OCI-LY7 (cell line): ENCODE results near the gene PPP2R5C. TPM values are rescaled to one million over a fixed set of nuclear protein-coding genes. Genes with fewer than 3 reads are reported as not detected.

Source experiments
- BruUV-seq: library from RNA; stranded (reverse); fragments of 400-500 nt; replicated peaks from 2 replicates; lab custom pipeline; 2021; lab: Mats Ljungman, UMichigan
- CTCF ChIA-PET: fragments of 300-600 bp; sonication (Branson Sonifier 250); formaldehyde crosslinking; loops from one replicate; lab custom pipeline; 2022; ENCODE audit warnings: antibody characterized with exemption; ENCODE audit not compliant: unreplicated experiment; lab: Charles Lee
- POLR2A ChIA-PET: fragments of 300-600 bp; sonication (Branson Sonifier 250); formaldehyde crosslinking; loops from one replicate; lab custom pipeline; 2022; ENCODE audit warnings: antibody characterized with exemption; lab: Charles Lee
- DNase-seq: peaks from one replicate; pipeline ENCODE4 v3.0.0-alpha.2; 2015; ENCODE audit warnings: low spot score
- H2AFZ ChIP-seq: fragments of 200-600 bp; sonication (generic), shearing (Covaris generic); 2 replicates; pipeline ENCODE4 v1.6.1; 2014; ENCODE audit warnings: mild to moderate bottlenecking, antibody characterized with exemption, low read length, moderate library complexity
- H3K27ac ChIP-seq: fragments of 200-600 bp; sonication (generic); 2 replicates; pipeline ENCODE4 v1.5.1; 2014; ENCODE audit warnings: mixed run types, low read depth, mild to moderate bottlenecking, moderate library complexity, low read length, inconsistent platforms; ENCODE audit not compliant: poor library complexity, severe bottlenecking
- H3K36me3 ChIP-seq: fragments of 200-600 bp; sonication (generic); 2 replicates; pipeline ENCODE4 v1.6.1; 2014; ENCODE audit warnings: mild to moderate bottlenecking, antibody characterized with exemption, low read length, moderate library complexity, mixed read lengths; ENCODE audit not compliant: insufficient read depth
- H3K4me1 ChIP-seq: fragments of 200-600 bp; sonication (generic); 2 replicates; pipeline ENCODE4 v1.5.1; 2014; ENCODE audit warnings: mild to moderate bottlenecking, low read length; ENCODE audit not compliant: insufficient read depth, poor library complexity, severe bottlenecking
- H3K4me2 ChIP-seq: fragments of 200-600 bp; sonication (generic); 2 replicates; pipeline ENCODE4 v1.6.1; 2014; ENCODE audit warnings: mild to moderate bottlenecking, low read length
- H3K4me3 ChIP-seq: fragments of 200-600 bp; sonication (generic); 2 replicates; pipeline ENCODE4 v1.5.1; 2014; ENCODE audit warnings: mild to moderate bottlenecking, low read depth, low read length; ENCODE audit not compliant: poor library complexity, severe bottlenecking
- H3K79me2 ChIP-seq: fragments of 200-600 bp; sonication (generic); 2 replicates; pipeline ENCODE4 v1.6.1; 2016; ENCODE audit warnings: low read depth, mild to moderate bottlenecking, low read length, moderate library complexity, mixed read lengths; ENCODE audit not compliant: insufficient read depth
- H3K9me2 ChIP-seq: fragments of 200-600 bp; sonication (generic); 2 replicates; pipeline ENCODE4 v1.6.1; 2016; ENCODE audit warnings: mild to moderate bottlenecking, low read length, mixed read lengths; ENCODE audit not compliant: insufficient read depth
- H3K9me3 ChIP-seq: fragments of 200-600 bp; sonication (generic); 2 replicates; pipeline ENCODE4 v1.6.1; 2014; ENCODE audit warnings: mild to moderate bottlenecking, mixed run types, low read length, mixed read lengths
- H4K20me1 ChIP-seq: fragments of 200-600 bp; sonication (generic); 2 replicates; pipeline ENCODE4 v1.6.1; 2014; ENCODE audit warnings: mild to moderate bottlenecking, antibody characterized with exemption, low read length, moderate library complexity, mixed read lengths; ENCODE audit not compliant: insufficient read depth
- EZH2phosphoT487 ChIP-seq: fragments of 200-600 bp; sonication (generic); IDR thresholded peaks from 2 replicates; pipeline ENCODE4 v1.6.1; 2018; ENCODE audit warnings: low read depth, borderline replicate concordance, mild to moderate bottlenecking, mixed run types, antibody characterized with exemption, low read length, moderate library complexity, mixed read lengths
- intact Hi-C: fragments of 100-400 bp; cut with micrococcal nuclease; formaldehyde crosslinking; loops from one replicate; pipeline ENCODE4 v1.10.0; 2022; ENCODE audit not compliant: unreplicated experiment
- total RNA-seq, 2 experiments: library from RNA; depleted of rRNA in 1 of 2; stranded (reverse); fragments of >200 nt in 1 of 2; shearing (Covaris generic) in 1 of 2; gene quantifications; 2 replicates each; pipeline ENCODE4 v1.2.3, GENCODE V29; 2014 to 2022
- TF ChIP-seq, protein P1 (sequence below): fragments of 200-600 bp; sonication (generic); conservative IDR thresholded peaks from 2 replicates; pipeline ENCODE4 v1.5.1; 2014; ENCODE audit warnings: mild to moderate bottlenecking, antibody characterized with exemption, low read length, moderate library complexity, mixed read lengths

Gene PPP2R5C
- total RNA-seq, 2 experiments from 2014 or later: 161 to 236 TPM

GRCh38 chr14:101879529-101880336 is 118.2 kb downstream of the PPP2R5C start:
- Histone ChIP-seq H3K27ac (no peak overlapping the region), H3K4me3 (no peak overlapping the region), H4K20me1 (0 out of 2 replicates have a peak, but pooled peaks cover 2% of the 10 kb centered on the region), H3K9me2 (no peaks in the 10 kb centered on the region), H3K9me3 (no peaks in the 10 kb centered on the region), H3K4me1 (peaks cover 45% of the 10 kb centered on the region), H3K4me2 (no peak overlapping the region), H2AFZ (no peak overlapping the region), H3K79me2 (peaks cover 47% of the 10 kb centered on the region), H3K36me3 (peaks cover 46% of the 10 kb centered on the region)
- no TSS peak for BruUV-seq
- ChIA-PET CTCF (no interaction called here), POLR2A (interaction anchor here (0.5 to 1.9 kb wide), 3 partner anchors 10 to 83 kb away, joined by 3 to 7 read pairs (median 3); no protein-coding TSS in a partner anchor)
- TF ChIP-seq, protein P1, sequence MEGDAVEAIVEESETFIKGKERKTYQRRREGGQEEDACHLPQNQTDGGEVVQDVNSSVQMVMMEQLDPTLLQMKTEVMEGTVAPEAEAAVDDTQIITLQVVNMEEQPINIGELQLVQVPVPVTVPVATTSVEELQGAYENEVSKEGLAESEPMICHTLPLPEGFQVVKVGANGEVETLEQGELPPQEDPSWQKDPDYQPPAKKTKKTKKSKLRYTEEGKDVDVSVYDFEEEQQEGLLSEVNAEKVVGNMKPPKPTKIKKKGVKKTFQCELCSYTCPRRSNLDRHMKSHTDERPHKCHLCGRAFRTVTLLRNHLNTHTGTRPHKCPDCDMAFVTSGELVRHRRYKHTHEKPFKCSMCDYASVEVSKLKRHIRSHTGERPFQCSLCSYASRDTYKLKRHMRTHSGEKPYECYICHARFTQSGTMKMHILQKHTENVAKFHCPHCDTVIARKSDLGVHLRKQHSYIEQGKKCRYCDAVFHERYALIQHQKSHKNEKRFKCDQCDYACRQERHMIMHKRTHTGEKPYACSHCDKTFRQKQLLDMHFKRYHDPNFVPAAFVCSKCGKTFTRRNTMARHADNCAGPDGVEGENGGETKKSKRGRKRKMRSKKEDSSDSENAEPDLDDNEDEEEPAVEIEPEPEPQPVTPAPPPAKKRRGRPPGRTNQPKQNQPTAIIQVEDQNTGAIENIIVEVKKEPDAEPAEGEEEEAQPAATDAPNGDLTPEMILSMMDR: no peak
- TF ChIP-seq EZH2phosphoT487: no peak
- intact Hi-C loops: loop anchor here (5.0 kb wide), 2 partner anchors 67 to 517 kb away; no protein-coding TSS in a partner anchor
- DNase-seq: no peak

DNA sequence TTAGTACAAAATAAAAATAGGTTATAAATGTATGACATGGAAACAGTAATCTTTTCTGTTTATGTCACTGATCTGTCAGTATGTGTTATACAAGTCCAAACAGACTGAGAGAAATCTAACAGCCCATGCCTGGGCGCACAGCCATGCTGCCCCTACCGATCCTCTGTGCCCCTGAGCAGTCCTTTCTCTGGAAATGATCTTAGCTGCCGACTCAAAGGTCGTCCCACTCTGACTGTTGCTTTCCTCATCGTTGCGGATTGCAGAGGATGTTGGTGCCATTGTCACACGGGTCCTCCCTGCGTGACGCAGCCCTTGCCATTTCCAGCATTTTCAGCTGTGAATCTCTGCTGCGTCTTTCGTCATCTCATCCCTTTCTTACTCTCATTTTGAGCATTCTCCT is 119.9 kb downstream of the PPP2R5C start:
- no TSS peak for BruUV-seq
- Histone ChIP-seq H3K9me3 (0 out of 2 replicates have a peak, but pooled peaks cover 4% of the 10 kb centered on the region), H3K4me1 (peaks cover 28% of the 10 kb centered on the region), H3K27ac (no peak overlapping the region), H4K20me1 (0 out of 2 replicates have a peak, but pooled peaks cover 2% of the 10 kb centered on the region), H3K4me2 (no peak overlapping the region), H3K9me2 (no peaks in the 10 kb centered on the region), H3K36me3 (peaks cover 63% of the 10 kb centered on the region), H2AFZ (no peak overlapping the region), H3K4me3 (no peak overlapping the region), H3K79me2 (peaks cover 33% of the 10 kb centered on the region)
- no peak for DNase-seq
- POLR2A ChIA-PET: no interaction called here
- CTCF ChIA-PET: no interaction called here
- intact Hi-C loops: no loop called here
- TF ChIP-seq, protein P1: no peak
- no peak for TF ChIP-seq EZH2phosphoT487
